ENCODE measurements around the gene QPCTL. TPM values are rescaled to one million over a fixed set of nuclear protein-coding genes. Genes with fewer than 3 reads are reported as not detected.

QPCTL gene
- total and polyA plus RNA-seq, 10 of the 15 experiments (the other 5 are each of a cell fraction or from before 2014, with no cell fraction given): 1.1 to 22.6 (median 11.2) TPM

DNA sequence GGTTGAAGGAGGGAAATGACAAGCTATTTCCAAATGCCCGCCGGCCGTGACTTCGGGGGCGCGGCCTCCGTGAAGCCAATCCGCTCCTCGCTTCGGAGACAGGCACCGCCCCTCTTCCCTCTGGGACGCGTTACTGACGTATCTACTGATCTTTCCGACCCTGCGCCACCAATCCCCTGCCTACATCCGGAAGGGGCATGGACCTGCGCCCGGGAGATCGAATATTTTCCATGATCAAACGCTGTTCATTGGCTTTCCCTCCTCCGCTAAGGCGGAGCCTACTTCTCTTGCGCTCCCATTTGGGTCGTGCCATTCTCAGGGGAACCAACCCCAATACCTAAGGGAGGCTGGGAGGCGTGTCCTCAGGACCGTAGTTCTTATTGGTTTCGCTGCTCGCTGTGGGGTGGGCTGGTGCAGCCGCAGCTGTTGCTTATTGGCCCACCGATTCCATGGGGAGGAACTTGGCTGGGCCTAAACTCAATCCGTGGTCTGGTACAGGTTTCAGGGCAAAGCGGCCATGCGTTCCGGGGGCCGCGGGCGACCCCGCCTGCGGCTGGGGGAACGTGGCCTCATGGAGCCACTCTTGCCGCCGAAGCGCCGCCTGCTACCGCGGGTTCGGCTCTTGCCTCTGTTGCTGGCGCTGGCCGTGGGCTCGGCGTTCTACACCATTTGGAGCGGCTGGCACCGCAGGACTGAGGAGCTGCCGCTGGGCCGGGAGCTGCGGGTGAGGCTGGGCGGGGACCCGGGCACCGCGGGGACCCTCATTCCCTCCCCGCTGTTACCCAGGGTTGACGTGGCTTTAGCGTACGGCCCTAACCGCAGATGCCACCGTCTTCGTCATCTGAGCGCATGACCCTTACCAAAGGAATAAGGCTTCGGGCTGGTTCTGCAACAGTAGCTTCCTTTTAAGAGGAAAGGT lies at the start of gene QPCTL (continued):
- no peak for TF ChIP-seq SUZ12 (IDR thresholded peaks at IDR 0.05; ENCODE audit: unreplicated experiment)
- no peak for TF ChIP-seq WRNIP1 (IDR thresholded peaks at IDR 0.05; ENCODE audit: borderline replicate concordance, low read depth, low read length)
- TF ChIP-seq ZNF687 (IDR thresholded peaks at IDR 0.05): peak; percentile 31; the same call in 1 of the 2 replicates
- peak; percentile 90 for TF ChIP-seq PKNOX1 (IDR thresholded peaks at IDR 0.05)
- peak; percentile 96 for TF ChIP-seq NKRF (conservative IDR thresholded peaks at IDR 0.05)
- no peak; the same call in 1 of the 2 replicates for TF ChIP-seq PAX5 (IDR thresholded peaks at IDR 0.05; ENCODE audit: borderline replicate concordance, low read depth, low read length)
- no peak for TF ChIP-seq SIN3A (IDR thresholded peaks at IDR 0.05; ENCODE audit: low read depth, low read length)
- TF ChIP-seq CBFB (IDR thresholded peaks at IDR 0.05; ENCODE audit: low read depth): no peak; the same call in 1 of the 2 replicates
- no peak for TF ChIP-seq IKZF1 (conservative IDR thresholded peaks at IDR 0.05)
- TF ChIP-seq JUND (IDR thresholded peaks at IDR 0.05; ENCODE audit: low read depth, low read length): 0 out of 2 replicates have a peak, but pooled peaks have one; percentile 15
- TF ChIP-seq TCF7 (IDR thresholded peaks at IDR 0.05; ENCODE audit: borderline replicate concordance): no peak
- peak; percentile 47; the same call in 1 of the 2 replicates for TF ChIP-seq SPI1 (IDR thresholded peaks at IDR 0.05; ENCODE audit: borderline replicate concordance, insufficient read depth, low read depth, low read length)
- no peak; the same call in 1 of the 2 replicates for TF ChIP-seq NRF1 (conservative IDR thresholded peaks at IDR 0.05; ENCODE audit: low read depth, low read length)
- TF ChIP-seq KLF5 (IDR thresholded peaks at IDR 0.05; ENCODE audit: partially characterized antibody): no peak
- TF ChIP-seq ZNF384 (IDR thresholded peaks at IDR 0.05; ENCODE audit: borderline replicate concordance, low read depth, low read length): no peak
- TF ChIP-seq BHLHE40 (IDR thresholded peaks at IDR 0.05; ENCODE audit: borderline replicate concordance in 1 of 2, low read depth in 2 of 2, low read length in 1 of 2): peak in 1 of 2 experiments; percentile 26; a peak in 2 of 4 replicates
- TF ChIP-seq SMAD5 (IDR thresholded peaks at IDR 0.05; ENCODE audit: low read depth): 0 out of 2 replicates have a peak, but pooled peaks have one; percentile 19
- no peak for TF ChIP-seq SMC3 (IDR thresholded peaks at IDR 0.05; ENCODE audit: borderline replicate concordance, low read length)
- no peak; a peak in 2 of 4 replicates for TF ChIP-seq IKZF2 (IDR thresholded peaks at IDR 0.05)
- TF ChIP-seq HDAC2 (IDR thresholded peaks at IDR 0.05): no peak
